H1 (cell line): ENCODE data around the gene MACROD1. TPM values are rescaled to one million over a fixed set of nuclear protein-coding genes. Genes with fewer than 3 reads are reported as not detected.
"Not testable (repeated sequence)": the region's sequence is repeated elsewhere in the genome, so short reads cannot be mapped to it uniquely, and the experiment has no call there.

Source experiments
- CTCF ChIA-PET: fragments of 300-600 bp; sonication (Branson Sonifier 250); formaldehyde crosslinking; loops from one replicate; lab custom pipeline; 2021; ENCODE audit not compliant: partially characterized antibody; lab: Charles Lee
- POLR2A ChIA-PET: fragments of 300-600 bp; sonication (Branson Sonifier 250); formaldehyde crosslinking; loops from one replicate; lab custom pipeline; 2021; ENCODE audit warnings: inconsistent platforms; ENCODE audit not compliant: partially characterized antibody; lab: Charles Lee
- DNase-seq, 2 experiments: peaks; one replicate each; pipeline versions ENCODE4 v3.0.0 to v3.0.0-alpha.2; 2010 to 2022; ENCODE audit warnings: low spot score in 2 of 2, low read depth in 1 of 2, mixed read lengths in 1 of 2
- FAIRE-seq: peaks from 2 replicates; lab custom pipeline; 2011; peaks lifted over from hg19 to GRCh38; lab: Jason Lieb, UNC
- H2AFZ ChIP-seq: 2 replicates; pipeline ENCODE4 v1.8.1; 2012; ENCODE audit warnings: low read length, inconsistent platforms
- H2AK5ac ChIP-seq: 2 replicates; pipeline ENCODE4 v1.6.1; 2013; ENCODE audit warnings: low read depth, low read length
- H2BK120ac ChIP-seq: replicated peaks from 2 replicates; pipeline ENCODE3; 2013; ENCODE audit warnings: low read depth, low read length, inconsistent platforms
- H2BK12ac ChIP-seq: 2 replicates; pipeline ENCODE4 v1.6.1; 2013; ENCODE audit warnings: low read depth, low read length
- H2BK15ac ChIP-seq: 2 replicates; pipeline ENCODE4 v1.6.1; 2013; ENCODE audit warnings: low read length
- H2BK20ac ChIP-seq: 2 replicates; pipeline ENCODE4 v1.6.1; 2013; ENCODE audit warnings: low read length
- H2BK5ac ChIP-seq: 2 replicates; pipeline ENCODE4 v1.6.1; 2013; ENCODE audit warnings: low read depth, low read length
- H3K14ac ChIP-seq: 2 replicates; pipeline ENCODE4 v1.6.1; 2013; ENCODE audit warnings: inconsistent platforms; ENCODE audit not compliant: insufficient read length
- H3K18ac ChIP-seq: 2 replicates; pipeline ENCODE4 v1.6.1; 2013; ENCODE audit warnings: low read length; ENCODE audit errors: extremely low read depth
- H3K23ac ChIP-seq: 2 replicates; pipeline ENCODE4 v1.6.1; 2013; ENCODE audit warnings: inconsistent platforms; ENCODE audit not compliant: insufficient read length
- H3K23me2 ChIP-seq: 2 replicates; pipeline ENCODE4 v1.6.1; 2013; ENCODE audit warnings: low read depth, low read length
- H3K27ac ChIP-seq: 2 replicates; pipeline ENCODE4 v1.6.1; 2011; ENCODE audit warnings: low read depth, low read length, inconsistent platforms
- H3K27me3 ChIP-seq, 4 experiments: replicated peaks in 1 of 4; 1 replicate in 1 of 4; 2 replicates in 3 of 4; pipeline versions ENCODE4 v1.6.1 to v1.8.1; 2011 to 2013; ENCODE audit warnings: low read length in 3 of 4, mild to moderate bottlenecking in 3 of 4, inconsistent platforms in 2 of 4, mixed read lengths in 2 of 4, moderate library complexity in 1 of 4; ENCODE audit not compliant: control insufficient read depth in 3 of 4, insufficient read depth in 3 of 4; ENCODE audit errors: extremely low read depth in 1 of 4
- H3K36me3 ChIP-seq, 4 experiments: 2 replicates each; pipeline versions ENCODE4 v1.6.1 to v1.8.1; 2011 to 2013; ENCODE audit warnings: mild to moderate bottlenecking in 4 of 4, low read length in 3 of 4, moderate library complexity in 2 of 4, control low read depth in 1 of 4, inconsistent platforms in 1 of 4; ENCODE audit not compliant: insufficient read depth in 4 of 4, control insufficient read depth in 2 of 4
- H3K4ac ChIP-seq: replicated peaks from 2 replicates; pipeline ENCODE3; 2013; ENCODE audit warnings: low read length, low read depth, mixed read lengths, inconsistent platforms; ENCODE audit not compliant: insufficient read length
- H3K4me1 ChIP-seq, 4 experiments: replicated peaks in 1 of 4; 1 replicate in 1 of 4; 2 replicates in 3 of 4; pipeline versions ENCODE4 v1.6.1 to v1.8.1; 2011 to 2013; ENCODE audit warnings: low read length in 3 of 4, inconsistent platforms in 2 of 4, mixed read lengths in 1 of 4; ENCODE audit not compliant: insufficient read depth in 4 of 4, control insufficient read depth in 3 of 4
- H3K4me2 ChIP-seq, 2 experiments: 2 replicates each; pipeline versions ENCODE4 v1.6.1 to v1.8.1; 2011 to 2013; ENCODE audit warnings: low read depth in 2 of 2, low read length in 2 of 2, control low read depth in 1 of 2, inconsistent platforms in 1 of 2, mild to moderate bottlenecking in 1 of 2; ENCODE audit not compliant: insufficient read depth in 1 of 2
- H3K4me3 ChIP-seq, 4 experiments: fragments of 200-600, 300-600 bp in 1 of 4; sonication (generic), shearing (Covaris generic), sonication (Bioruptor Twin) in 1 of 4; 2 replicates each; pipeline versions ENCODE4 v1.5.1 to v1.8.1; 2011 to 2016; ENCODE audit warnings: low read length in 4 of 4, low read depth in 3 of 4, control low read depth in 2 of 4, inconsistent platforms in 2 of 4, mild to moderate bottlenecking in 2 of 4, mixed read lengths in 1 of 4, moderate library complexity in 1 of 4; ENCODE audit not compliant: insufficient read depth in 2 of 4; ENCODE audit errors: extremely low read depth in 1 of 4
- H3K56ac ChIP-seq: replicated peaks from 2 replicates; pipeline ENCODE3; 2013; ENCODE audit warnings: low read depth, mild to moderate bottlenecking, mixed read lengths, low read length, inconsistent platforms; ENCODE audit not compliant: insufficient read length
- H3K79me1 ChIP-seq: 2 replicates; pipeline ENCODE4 v1.6.1; 2013; ENCODE audit warnings: low read depth, low read length, control low read depth
- H3K79me2 ChIP-seq, 2 experiments: 2 replicates each; pipeline versions ENCODE4 v1.6.1 to v1.8.1; 2012 to 2013; ENCODE audit warnings: low read length in 2 of 2, mild to moderate bottlenecking in 2 of 2, inconsistent platforms in 1 of 2; ENCODE audit not compliant: insufficient read depth in 2 of 2, control insufficient read depth in 1 of 2
- H3K9ac ChIP-seq, 4 experiments: replicated peaks in 1 of 4; 1 replicate in 1 of 4; 2 replicates in 3 of 4; pipeline versions ENCODE4 v1.6.1 to v1.8.1; 2011 to 2013; ENCODE audit warnings: low read depth in 3 of 4, low read length in 3 of 4, control low read depth in 2 of 4, mild to moderate bottlenecking in 2 of 4, moderate library complexity in 2 of 4, inconsistent platforms in 1 of 4; ENCODE audit errors: extremely low read depth in 1 of 4
- H3K9me3 ChIP-seq, 2 experiments: 2 replicates each; pipeline versions ENCODE4 v1.6.1 to v1.8.1; 2012 to 2013; ENCODE audit warnings: mild to moderate bottlenecking in 2 of 2, moderate library complexity in 2 of 2, control low read depth in 1 of 2, inconsistent platforms in 1 of 2, low read depth in 1 of 2, low read length in 1 of 2, mixed read lengths in 1 of 2; ENCODE audit not compliant: insufficient read depth in 2 of 2
- H4K20me1 ChIP-seq, 2 experiments: replicated peaks in 1 of 2; 2 replicates each; pipeline versions ENCODE3 to v1.8.1; 2011 to 2013; ENCODE audit warnings: inconsistent platforms in 2 of 2, low read length in 2 of 2, mild to moderate bottlenecking in 1 of 2; ENCODE audit not compliant: insufficient read depth in 2 of 2, control insufficient read depth in 1 of 2
- H4K5ac ChIP-seq: 2 replicates; pipeline ENCODE4 v1.6.1; 2013; ENCODE audit warnings: low read length, low read depth, mixed read lengths, inconsistent platforms; ENCODE audit not compliant: insufficient read length
- H4K8ac ChIP-seq: 2 replicates; pipeline ENCODE4 v1.8.0; 2013; ENCODE audit warnings: mild to moderate bottlenecking, moderate library complexity, low read length, inconsistent platforms; ENCODE audit not compliant: insufficient read depth; ENCODE audit errors: extremely low read depth
- H4K91ac ChIP-seq: replicated peaks from 2 replicates; pipeline ENCODE3; 2013; ENCODE audit warnings: low read length, mixed read lengths, inconsistent platforms; ENCODE audit not compliant: insufficient read length
- WGBS, 2 experiments: shearing (Covaris generic) in 1 of 2; methylation state at CpG; one replicate each; pipeline versions ENCODE4 v1.1.6 to v1.1.7; 2013 to 2015; ENCODE audit warnings: low lambda C conversion rate in 2 of 2, mixed read lengths in 2 of 2, inconsistent platforms in 1 of 2, low coverage in 1 of 2, missing lambda C conversion rate in 1 of 2; ENCODE audit not compliant: insufficient replicate concordance in 2 of 2, insufficient coverage in 1 of 2, insufficient read length in 1 of 2; ENCODE audit errors: extremely low coverage in 1 of 2, missing lambda C conversion rate in 1 of 2; 5-methylcytosine and 5-hydroxymethylcytosine counted together
- polyA plus RNA-seq, 7 experiments: library from polyadenylated mRNA; depleted of rRNA in 3 of 7; stranded (reverse) in 5 of 7; unstranded in 2 of 7; fragments of >200 nt in 5 of 7; fragments of 200-250 nt in 2 of 7; gene quantifications; 1 replicate in 5 of 7; 2 replicates in 1 of 7; 4 replicates in 1 of 7; pipeline versions ENCODE4 v1.2.1 to v1.2.3, GENCODE V29; 2011 to 2013; ENCODE audit warnings: missing spikeins in 2 of 7, mixed read lengths in 2 of 7
- total RNA-seq: library from RNA; stranded (reverse); fragmentation: NEBNext Ultra II Directional; extraction: Animal tissue kit (Norgen Biotek cat#: 25700); gene quantifications from 2 replicates; pipeline ENCODE4 v1.2.1, GENCODE V29; 2021

Gene MACROD1
- total and polyA plus RNA-seq, 2 of the 8 experiments (the other 6 are each of a cell fraction or from before 2014, with no cell fraction given): 19.5 to 34.1 TPM

DNA sequence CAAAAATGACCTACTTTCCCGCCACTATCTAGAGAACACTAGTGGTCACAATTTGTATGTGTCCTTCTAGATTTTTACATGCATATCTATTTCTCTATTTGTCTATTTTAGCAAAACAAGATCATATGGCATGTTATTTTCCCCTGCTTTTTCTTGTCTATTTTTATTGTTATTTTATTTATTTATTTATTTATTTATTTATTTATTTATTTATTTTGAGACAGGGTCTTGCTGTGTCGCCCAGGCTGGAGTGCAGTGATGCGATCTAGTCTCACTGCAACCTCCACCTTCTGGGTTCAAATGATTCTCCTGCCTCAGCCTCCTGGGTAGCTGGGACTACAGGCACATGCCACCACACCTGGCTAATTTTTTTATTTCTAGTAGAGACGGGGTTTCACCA, 202.0 kb downstream of the MACROD1 start:
- not testable (repeated sequence) for H3K23me2 ChIP-seq, H2BK12ac ChIP-seq, H3K18ac ChIP-seq, H3K14ac ChIP-seq, H3K4ac ChIP-seq, DNase-seq, H4K91ac ChIP-seq, H4K8ac ChIP-seq, H4K20me1 ChIP-seq, H3K4me1 ChIP-seq, H3K56ac ChIP-seq, H3K4me2 ChIP-seq, H2BK15ac ChIP-seq, H3K36me3 ChIP-seq, H3K9ac ChIP-seq, H2BK20ac ChIP-seq, H3K79me1 ChIP-seq, H3K4me3 ChIP-seq, H3K27ac ChIP-seq, H2AFZ ChIP-seq, H3K79me2 ChIP-seq, H2BK120ac ChIP-seq, H3K23ac ChIP-seq, H3K9me3 ChIP-seq, H2AK5ac ChIP-seq, H2BK5ac ChIP-seq, H4K5ac ChIP-seq, FAIRE-seq
- ChIA-PET POLR2A (interaction anchor here (1.6 to 5.4 kb wide), 5 partner anchors 11 to 43 kb away, joined by 3 to 31 read pairs (median 5); no protein-coding TSS in a partner anchor), CTCF (interaction anchor here (1.0 to 1.6 kb wide), 3 partner anchors 16 to 63 kb away, joined by 3 to 5 read pairs (median 3); no protein-coding TSS in a partner anchor)
- 92% methylated on average over 4 of the region's 4 CpGs; no CpG with 5 or more reads in 1 of the 2 experiments for WGBS, 2 experiments
- peaks cover 0 to 11% (median 0%) of the 10 kb centered on the region in 4 experiments; a peak in 2 of 7 replicates for H3K27me3 ChIP-seq
